Liver (tissue), 2 donors: Measurements from ENCODE around the gene TNXB.
"Not testable (repeated sequence)": the region's sequence is repeated elsewhere in the genome, so short reads cannot be mapped to it uniquely, and the experiment has no call there.

Source experiments
- GABPA ChIP-seq, 2 donors: IDR thresholded peaks in 1 of 2; conservative IDR thresholded peaks in 1 of 2; 2 replicates each; pipeline ENCODE4 v1.6.1; 2016; ENCODE audit warnings: antibody characterized with exemption in 2 of 2, mild to moderate bottlenecking in 1 of 2, moderate library complexity in 1 of 2
- JUND ChIP-seq, 2 donors: IDR thresholded peaks; 2 replicates each; pipeline ENCODE4 v1.6.1; 2016; ENCODE audit warnings: antibody characterized with exemption in 2 of 2
- donor health status: healthy.

DNA sequence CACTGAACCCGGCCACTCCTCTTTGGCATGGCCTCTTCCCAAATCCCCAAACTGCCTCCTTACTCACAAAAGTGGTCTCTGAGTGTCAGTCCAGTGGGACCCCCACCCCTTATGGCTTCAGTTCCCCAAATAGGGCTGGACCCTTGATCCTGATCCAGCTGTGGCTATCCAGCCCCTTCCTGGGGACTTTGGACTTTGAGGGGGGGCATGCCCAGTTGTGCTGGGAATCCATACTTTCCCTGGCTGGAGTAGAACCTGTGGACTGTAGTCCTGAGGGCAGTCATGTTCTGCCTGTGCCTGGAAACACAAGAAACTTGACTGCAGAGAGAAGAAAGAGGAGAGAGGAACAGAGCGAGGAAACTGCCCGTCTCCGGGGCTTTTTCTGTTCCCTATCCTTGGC lies 104.7 kb downstream of the TNXB start:
- TF ChIP-seq GABPA (IDR thresholded peaks at IDR 0.05 in 1 of 2, conservative IDR thresholded peaks at IDR 0.05 in 1 of 2); JUND (IDR thresholded peaks at IDR 0.05): not testable (repeated sequence)
